ENCODE measurements around the gene ZNF394.

ZNF394 gene

DNA sequence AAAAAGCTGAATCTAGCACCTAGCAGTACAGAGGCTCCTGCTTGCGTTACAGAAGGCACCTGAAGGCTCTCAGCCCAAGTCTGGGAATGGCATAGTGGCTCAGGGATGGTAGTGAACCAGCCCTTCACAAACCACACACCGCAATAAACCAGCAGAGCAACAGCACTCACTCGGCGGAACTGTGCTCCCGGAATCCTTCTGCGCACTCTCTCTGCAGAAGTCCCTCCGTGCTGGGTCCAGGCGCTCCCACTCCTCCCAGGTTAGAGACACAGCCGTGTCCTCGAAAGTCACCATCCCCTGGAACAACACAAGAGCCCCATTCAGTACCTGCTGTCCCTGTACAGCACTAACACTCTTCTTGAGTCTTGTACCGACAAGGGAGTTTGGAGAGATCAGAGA lies 1.5 kb downstream of the ZNF394 start:
- intact Hi-C loops (cut with DNase I): no loop called here
- no peak for DNase-seq

DNA sequence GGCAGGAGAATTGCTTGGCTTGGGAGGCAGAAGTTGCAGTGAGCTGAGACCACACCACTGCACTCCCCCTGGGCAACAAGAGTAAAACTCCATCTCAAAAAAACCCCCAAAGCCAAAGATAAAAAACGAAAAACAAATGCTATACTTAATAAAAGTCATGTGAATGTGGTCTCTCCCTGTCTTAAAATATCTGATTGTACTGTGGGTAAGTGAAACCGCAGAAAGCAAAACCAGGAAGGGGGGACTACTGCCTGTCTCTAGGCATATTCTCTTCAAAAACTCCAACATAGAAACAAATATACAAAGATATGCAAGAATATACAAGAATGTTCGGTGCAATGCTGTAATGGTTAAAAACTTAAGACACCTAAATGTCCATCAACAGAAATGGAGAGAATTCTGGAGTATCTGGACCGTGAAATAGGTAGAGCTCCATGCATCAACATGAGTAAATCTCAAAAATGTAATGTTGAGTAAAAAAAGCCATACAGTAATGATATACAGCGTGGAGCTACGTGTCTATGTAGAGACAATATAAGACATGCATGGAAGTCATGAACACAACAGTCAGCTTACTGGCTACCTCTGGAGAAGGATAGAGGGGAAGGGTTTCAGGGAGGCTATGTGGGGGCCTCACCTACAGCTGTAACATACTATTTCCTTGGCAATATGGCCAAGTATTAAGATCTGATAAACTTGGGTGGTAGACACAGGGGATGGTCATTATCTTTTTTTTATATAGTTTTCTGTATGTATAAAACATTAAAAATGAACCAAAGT lies 2.1 kb downstream of the ZNF394 start:
- intact Hi-C loops (cut with DNase I): no loop called here

DNA sequence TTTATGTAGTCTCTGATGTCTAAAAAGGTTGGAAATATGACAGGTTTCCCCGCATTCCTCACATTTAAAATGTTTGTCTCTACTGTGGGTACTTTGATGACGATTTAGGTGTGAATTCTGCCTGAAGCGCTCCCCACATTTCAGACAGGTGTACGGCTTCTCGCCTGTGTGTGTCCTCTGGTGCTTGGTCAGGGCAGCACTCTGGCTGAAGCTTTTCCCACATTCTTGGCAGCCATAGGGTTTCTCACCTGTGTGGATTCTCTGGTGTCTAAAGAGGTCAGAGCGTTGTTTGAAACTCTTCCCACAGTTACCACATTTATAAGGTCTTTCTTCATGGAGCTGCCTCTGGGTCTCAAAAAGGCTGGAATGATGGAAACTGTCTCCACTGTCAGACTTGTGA lies 6.3 kb downstream of the ZNF394 start:
- intact Hi-C loops (cut with DNase I): no loop called here
- no peak for DNase-seq

More for the DNA sequence above, 2.1 kb downstream of the ZNF394 start:
- no peak for DNase-seq

DNA sequence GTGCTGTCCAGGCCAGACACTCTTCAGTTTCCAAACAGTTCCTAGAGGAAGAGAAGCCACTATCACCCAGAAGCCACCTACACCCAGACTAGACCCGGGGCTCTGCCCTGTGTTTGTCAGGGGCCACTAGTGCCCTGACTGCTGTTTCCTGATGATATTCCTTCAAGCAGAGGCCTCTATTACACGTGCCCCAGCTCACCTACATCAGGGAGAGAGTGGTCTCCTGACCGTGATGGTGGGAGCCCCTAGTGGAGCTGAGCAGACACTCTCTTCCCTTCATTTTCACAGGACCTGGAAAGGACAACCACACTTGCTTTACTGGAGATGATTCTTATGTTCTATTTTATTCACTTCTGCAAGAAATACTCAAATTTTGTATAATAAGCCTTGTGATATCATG lies 9.2 kb downstream of the ZNF394 start:
- intact Hi-C loops (cut with DNase I): no loop called here
- DNase-seq: no peak

DNA sequence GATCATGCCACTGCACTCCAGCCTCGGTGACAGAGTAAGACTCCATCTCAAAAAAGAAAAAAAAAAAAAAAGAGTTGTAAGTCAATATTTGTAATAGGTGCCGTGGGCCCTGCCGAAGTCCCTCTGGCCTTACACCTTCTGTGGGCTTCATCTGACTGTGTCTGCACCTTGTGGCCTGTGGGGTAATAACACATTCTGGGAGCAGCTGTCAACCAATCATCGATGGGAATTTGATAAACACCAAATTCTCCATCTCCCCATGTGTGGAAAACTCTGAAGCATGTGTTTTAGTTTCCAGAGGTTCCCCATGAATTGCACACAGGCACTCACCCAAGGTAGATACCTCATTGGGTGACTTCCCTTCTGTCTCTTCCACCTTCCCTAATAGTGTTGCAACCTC lies 10.8 kb downstream of the ZNF394 start:
- intact Hi-C loops (cut with DNase I): no loop called here
- no peak for DNase-seq

DNA sequence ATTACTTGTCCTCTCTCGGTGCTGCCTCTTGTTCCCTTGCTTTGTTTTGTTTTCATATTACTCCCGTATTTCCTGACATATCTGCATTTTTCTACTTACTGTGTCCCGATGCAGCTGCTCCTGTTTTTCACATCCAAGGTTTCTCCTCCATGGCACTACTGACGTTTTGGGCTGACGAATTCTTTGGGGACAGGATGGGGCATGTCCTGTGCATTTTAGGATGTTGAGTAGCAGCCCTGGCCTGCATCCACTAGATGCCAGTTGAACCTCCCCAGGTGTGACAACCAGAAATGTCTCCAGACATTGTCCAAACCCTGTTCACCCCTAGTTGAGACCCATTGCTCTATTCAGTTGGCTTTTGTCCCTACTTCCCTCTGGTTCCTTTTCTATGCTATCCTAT lies 15.0 kb downstream of the ZNF394 start:
- DNase-seq: no peak
- intact Hi-C loops (cut with DNase I): no loop called here

DNA sequence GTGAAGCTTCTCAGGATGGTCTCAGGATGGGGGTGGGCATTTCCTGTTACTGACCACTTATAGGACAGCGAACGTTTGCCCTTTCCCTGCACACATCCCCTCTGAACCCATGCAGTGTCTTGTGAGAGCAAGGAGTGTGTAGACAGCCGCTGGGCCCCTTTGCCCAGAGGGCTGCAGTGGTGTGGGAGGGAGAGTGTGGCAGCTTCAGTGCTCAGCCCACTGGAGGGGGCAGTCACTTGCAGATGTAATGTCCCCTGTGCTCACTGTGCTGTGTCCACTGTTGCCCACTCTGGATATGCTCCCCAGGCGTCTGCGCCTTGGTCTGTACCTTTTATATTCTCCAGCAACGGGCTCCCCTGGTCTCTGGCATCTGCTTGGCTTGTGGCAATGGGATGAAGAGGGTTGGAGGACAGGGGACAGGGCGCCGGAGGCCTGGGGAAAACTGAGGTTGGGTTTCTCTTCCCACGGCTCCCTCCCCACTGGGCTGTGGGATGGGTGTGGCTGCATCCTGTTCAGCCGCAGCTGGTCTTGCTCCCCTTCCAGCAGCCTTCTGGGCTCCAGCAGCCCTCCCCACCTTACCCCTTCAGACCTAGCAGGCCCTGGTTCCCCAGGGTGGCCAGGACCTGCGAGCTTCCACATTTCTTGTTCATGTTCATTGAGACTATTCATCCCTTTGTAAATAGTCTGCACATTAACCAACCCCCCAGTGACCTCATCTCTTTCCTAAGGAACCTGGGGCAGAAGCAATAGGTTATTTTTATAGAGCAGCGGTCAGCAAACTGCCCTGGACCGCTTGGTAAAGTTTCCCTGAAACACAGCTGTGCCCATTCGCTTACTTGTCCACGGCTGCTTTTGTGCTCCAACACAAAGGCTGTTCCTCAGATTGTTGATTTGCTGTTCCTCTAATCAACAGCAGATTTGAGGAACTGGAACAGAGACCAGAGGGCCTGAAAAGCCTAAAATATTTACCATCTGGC lies 21.3 kb downstream of the ZNF394 start:
- no peak for DNase-seq

DNA sequence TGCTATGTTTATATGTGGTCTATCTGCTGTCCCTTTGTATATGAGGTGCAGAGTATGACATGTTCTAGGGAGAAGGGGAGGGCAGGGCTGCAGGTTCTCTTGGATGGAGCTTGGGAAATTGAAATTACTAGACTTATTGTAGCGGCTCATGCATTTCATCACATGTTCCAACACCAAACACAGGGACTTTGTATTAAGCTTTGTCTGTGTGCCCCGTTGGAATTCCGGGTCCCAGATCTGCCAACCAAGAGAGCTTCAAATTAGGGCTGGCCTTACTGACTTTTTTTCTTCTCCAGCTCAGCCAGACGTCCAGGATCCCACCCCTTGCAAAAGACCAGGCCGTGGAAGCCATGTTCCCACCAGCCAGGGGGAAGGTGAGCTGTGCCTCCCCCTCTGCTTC lies 24.0 kb downstream of the ZNF394 start:
- intact Hi-C loops (cut with DNase I): no loop called here
- no peak for DNase-seq

More for the DNA sequence above, 21.3 kb downstream of the ZNF394 start:
- intact Hi-C loops (cut with DNase I): no loop called here

DNA sequence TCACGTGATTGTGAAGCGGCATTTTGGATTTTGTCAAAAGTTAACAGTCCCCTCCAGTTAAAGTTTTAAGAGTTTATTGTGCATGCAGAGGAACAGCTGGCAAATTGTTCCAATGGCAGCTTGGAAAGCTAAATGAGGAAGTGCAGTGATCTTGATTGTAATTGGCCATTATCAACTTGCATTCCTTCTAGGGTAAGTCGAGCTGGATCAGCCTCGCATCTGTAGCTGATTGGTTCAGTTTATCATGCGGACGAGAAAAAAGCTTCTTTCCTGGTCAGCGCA lies 26.8 kb downstream of the ZNF394 start:
- DNase-seq: peak in 11 of 42 donors; percentile 10 to 57 (median 30)

DNA sequence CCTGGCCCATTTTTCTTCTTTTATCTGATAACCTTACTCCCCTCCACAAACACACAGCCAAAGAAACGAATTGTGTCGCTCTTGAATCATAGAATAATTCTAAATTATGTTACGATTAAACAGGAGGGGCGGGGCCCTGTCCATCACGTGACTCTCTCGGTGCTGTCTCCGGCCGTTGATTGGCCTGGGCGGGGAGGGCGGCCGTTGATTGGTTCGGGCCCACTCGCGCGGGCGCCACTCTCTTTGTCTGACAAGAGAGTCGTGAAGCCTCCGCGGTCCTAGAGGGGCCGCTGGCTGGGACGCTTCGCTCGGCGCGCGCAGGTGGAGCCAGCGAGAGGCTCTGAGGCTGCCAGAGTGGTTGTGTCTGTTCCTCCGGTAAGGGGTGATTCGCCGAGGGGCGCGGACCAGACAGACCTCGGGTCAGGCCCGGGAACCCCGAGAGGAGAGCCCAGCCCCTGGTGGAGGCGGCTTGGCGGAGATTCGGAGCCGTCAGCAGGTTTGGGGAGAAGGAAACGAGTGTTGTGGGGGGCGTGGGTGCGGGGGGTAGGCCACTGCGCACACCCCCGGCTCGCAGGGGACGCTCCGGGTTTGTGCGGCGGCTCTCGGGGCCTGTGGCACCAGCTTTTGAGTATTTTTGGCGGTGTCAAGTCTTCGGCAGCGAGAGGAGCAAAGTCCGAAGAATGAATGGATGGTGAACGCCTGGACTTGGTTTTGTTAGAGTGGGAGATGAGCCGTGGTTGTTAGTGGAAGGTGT lies 27.3 kb downstream of the ZNF394 start, which contains the start of gene ZNF789:
Gene ZNF789 (plus strand): TSS at position 330 of the 754 bp plus-strand sequence. CDS start 3,567 bp downstream, outside the sequence.
- intact Hi-C loops (cut with DNase I): no loop called here
- peak; percentile 97 to 100 (median 99) for DNase-seq

More for the DNA sequence above, 26.8 kb downstream of the ZNF394 start:
- intact Hi-C loops (cut with DNase I): no loop called here

DNA sequence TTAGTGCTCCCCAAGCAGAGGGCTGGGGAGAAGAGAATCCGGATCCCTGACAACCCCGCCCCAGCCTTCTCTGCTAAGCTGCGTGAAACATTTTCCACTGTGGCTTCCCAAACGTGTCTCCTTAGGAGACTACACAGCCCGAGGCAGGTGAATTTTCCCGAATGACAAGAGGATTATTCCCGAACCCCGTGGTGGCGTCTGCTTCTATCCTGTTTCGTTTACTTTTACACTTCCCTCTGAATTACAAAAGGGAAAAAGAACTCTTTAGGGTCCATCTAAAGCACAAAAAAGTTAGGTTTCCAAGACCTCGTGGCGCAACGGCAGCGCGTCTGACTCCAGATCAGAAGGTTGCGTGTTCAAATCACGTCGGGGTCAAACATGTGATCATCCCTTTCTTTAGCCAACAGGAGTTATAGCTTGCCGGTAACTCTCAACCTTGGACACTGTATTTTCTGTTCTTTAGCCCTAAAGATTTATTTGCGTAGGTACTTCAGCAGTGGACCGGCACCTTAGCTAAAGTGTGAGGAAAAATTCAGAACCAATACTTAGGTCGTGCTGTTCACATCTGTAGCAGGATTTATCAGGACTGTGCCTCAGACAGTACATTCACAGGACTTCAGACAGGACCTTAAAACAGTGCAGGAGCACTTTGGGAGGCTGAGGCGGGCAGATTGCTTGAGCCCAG lies 30.6 kb downstream of the ZNF394 start:
- intact Hi-C loops (cut with DNase I): no loop called here
- DNase-seq: no peak

DNA sequence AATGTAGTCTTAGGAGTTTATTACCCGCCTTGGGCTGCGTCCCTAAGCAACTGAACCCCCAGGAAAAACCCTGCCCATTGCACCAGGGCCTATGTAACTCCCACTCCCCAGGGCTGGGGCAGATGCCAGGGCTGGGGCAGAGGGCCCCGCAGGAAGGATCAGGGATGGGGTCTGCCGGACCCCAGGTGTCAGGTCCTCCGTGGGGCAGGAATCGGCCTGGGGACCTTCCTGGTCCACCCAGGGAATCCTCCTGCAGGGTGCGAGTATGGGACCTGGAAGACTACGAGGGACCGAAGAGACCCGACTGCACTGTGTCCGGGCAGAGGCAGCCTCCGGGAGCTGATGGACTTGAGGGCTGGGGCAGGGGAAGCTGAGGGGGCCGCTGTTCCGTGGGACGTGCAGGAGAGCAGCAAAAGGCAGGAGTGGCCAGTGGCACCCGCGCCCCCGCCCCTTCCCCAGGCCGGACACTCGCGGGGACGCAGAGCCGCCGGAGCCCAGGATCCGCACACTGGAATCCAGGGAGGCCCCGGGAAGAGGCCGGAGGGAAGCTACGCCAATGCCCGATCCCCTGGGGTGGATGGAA lies 31.7 kb downstream of the ZNF394 start:
- intact Hi-C loops (cut with DNase I): no loop called here
- DNase-seq: no peak

DNA sequence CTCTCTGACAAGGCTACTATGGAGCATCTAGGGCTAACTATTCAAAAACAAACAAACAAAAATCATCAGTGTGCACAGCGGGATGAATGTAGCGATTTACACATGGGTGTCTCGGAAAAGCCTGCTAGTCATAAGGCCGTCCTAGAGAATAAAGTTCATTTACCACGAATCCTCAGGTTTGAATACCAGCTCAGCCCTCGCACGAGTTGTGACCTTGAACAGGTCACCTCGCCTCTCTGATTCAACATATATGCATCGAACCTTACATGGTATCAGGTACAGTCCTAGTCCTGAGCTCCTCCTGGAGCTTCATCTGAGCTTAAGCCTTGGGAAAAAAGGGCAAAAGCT lies 34.7 kb downstream of the ZNF394 start:
- no peak for DNase-seq
- intact Hi-C loops (cut with DNase I): no loop called here

DNA sequence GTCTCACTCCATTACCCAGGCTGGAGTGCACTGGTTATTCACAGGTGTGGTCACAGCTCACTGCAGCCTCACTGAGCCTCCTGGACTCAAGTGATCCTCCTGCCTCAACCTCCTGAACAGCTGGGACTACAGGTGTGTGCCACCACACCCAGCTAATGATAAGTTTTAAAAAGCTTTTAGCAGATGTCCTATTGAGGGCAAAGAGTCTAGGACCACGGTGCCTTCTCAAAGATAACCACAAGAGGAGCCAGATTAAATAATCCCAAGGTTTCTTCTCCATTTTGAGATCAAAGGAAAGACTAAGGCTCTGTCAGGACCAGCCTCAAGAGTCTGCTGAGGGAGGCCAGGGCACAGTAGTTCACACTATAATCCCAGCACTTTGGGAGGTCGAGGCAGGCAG lies 38.9 kb downstream of the ZNF394 start:
- intact Hi-C loops (cut with DNase I): no loop called here
- no peak for DNase-seq

DNA sequence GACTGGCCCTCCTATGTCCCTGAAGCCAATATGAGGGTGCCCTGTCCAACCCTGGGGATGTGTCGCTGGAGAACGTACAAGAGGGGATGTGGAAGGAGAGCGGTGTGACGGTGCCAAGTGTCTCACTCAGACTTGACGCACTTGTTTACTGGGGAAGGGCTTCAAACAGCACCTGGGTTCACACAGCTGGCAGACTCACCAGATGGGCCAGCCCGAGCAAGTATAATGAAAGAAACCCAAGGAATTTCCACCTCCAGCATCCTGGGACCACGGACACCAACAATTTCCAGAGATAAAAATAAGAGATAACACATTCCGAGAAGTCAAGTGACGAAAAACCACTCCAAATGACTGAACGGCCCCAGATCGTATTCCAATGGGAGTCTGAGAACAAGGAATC lies 39.4 kb downstream of the ZNF394 start:
- intact Hi-C loops (cut with DNase I): no loop called here
- no peak for DNase-seq

DNA sequence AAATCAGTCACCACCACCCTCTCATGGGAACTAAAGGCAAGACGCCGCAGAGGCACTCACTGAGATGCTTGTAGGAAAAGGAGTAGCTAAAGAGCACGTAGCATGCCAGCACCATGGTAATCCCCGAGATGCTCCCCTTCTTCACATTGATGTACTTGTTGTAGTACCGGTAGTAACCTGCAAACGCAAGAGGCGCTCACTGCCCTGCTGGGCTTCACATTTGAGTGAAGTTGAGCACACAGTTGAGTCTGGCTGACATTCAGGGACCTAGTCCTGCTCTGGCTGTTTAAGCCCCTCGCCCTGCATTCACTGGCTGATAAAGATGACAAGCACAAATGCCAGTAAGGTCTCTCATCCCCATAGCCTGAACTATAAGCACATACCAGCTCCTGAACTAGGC lies 41.0 kb downstream of the ZNF394 start:
- DNase-seq: no peak
- intact Hi-C loops (cut with DNase I): no loop called here

DNA sequence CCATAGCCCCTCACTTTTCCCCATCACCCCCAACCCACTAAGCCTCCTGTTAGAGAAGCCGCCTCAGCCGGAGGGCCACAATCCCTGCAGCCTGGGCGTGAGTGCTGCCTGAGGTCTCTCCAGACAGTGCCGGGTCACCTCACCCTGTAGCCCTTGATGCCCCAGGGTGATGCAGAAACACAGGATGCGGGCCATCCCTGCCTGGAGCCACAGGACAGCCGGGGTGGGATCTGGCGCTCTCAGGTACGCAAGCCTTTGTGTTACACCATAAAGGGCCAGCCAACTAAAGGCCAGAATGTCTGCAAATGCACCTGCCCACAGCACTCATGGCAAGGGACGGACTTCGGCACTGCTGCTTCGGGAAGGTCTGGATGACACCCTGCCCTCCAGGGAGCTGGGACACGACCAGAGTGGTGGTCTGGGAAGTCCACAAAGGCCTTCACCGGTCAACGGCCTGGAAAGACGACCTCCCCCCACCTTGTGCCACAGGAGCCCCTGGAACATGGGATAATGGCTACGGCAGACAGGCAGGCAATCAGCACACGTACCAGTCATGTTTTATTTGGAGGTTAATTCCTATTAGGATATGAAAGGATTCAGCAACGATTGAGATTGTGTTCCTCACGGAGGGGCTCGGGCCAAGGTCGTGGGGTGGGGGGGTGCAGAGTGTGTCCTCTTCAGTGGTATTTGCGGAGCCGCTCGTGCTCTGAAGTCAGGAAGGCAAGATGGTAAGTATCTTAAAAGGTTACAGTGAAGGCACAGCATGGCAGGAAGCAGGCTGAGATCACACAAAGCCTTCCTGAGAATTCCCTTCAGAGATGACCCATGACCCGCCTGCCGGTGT lies 42.2 kb downstream of the ZNF394 start:
- DNase-seq: no peak
- intact Hi-C loops (cut with DNase I): no loop called here

All from head of caudate nucleus (tissue), 42 donors.